HG02943 (cell line): ENCODE measurements around the gene PAX2.

Experiments used
- ATAC-seq: cut with Tn5 transposase; IDR thresholded peaks from one replicate; pipeline ENCODE4 v1.9.1; 2021; ENCODE audit warnings: mild to moderate bottlenecking, low read depth, moderate library complexity; ENCODE audit not compliant: unreplicated experiment

Gene PAX2

DNA sequence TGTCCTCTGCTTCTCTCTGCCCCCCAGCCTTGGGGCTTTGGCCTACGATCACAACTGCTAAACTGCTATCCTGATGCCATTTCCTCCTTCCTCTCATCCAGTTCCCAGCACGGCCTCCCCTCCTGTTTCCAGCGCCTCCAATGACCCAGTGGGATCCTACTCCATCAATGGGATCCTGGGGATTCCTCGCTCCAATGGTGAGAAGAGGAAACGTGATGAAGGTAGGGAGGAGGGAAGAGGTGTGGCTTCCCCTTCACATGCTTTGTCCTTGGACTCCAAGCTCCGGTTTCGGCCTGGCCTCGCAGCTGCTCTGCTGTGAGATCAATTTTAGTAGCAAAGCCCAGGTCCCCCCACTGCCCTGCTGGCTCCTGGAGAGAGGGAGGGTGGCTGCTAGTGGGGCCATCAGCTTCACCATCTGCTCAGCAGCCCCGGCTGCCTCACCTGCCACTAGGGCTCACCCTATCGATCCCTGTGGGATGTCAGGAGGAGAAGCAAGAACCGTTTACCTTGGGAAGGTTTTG lies 35.8 kb downstream of the PAX2 start:
- no peak for ATAC-seq

DNA sequence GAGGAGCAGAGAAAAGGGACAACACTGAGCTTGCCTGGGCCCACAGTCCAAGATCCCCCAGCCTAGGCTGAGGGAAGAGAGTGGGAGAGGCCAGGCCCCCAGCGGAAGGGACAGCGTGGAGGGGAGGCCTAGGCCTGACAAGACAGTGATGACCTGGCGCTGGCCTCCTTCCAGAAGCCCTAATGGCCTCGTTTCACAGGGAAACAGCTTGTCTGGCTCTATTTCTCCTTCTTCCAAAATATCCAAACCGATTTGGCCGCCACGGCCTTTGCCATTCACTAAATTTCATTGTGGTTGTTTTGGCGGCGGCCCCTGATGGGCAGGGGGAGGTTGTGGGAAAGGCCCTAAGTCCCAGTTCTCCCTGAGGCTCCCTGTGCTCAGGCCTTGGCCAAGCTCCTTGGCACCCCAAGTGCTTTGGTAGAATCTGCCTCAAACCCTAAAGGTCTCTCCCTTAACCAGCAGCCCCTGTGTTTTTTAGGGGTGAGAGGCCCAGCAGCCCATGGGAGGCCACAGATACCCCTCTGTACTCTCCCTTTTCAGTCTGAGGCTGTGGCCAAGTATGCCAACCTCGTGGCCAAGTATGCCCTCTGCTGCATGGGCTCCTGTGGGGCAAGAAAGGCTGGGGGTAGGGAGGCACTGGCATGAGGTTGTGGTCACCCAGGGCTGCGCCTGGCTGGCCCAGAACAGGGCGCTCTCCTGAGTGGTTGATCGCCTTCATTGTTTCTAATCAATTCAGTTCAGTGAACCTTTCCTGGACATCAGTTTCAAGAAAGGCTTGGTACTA lies 37.3 kb downstream of the PAX2 start:
- ATAC-seq: no peak

DNA sequence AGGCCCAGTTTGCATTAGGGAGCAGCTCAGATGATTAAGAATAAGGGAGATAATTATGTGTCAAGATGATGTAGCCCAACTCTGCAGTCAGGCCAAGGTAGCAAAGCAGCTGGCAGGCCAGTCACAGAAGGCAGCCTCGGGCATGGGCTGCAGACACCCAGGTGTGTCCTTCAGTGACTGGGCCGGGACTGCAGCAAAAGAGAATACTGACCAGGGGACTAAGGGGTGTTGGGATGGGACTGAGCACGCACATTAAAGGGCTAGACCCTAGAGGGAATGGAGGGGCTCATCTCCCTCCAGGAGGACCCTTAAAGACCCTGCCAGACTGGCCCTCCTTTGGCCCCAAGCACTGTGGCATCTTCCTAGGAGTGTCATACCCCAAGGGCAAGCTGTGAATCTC lies 38.7 kb downstream of the PAX2 start:
- no peak for ATAC-seq

DNA sequence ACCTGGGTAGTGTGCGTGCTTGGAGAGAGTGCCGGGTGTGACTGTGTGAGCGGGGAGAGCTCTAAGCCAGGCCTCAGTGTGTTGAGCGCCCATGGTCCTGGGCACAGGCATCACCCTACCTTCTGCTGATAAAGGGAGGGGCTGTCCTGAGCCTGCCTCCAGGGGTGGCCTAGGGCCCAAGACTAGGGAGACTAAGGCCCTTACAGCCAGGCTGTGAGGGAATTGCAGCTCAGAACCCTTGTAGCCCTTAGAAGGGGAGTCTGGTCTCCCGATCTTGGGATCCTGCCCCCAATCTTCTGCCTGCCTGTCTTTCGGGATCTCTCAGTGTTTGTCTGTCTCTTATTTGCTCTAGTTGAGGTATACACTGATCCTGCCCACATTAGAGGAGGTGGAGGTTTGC lies 41.2 kb downstream of the PAX2 start:
- no peak for ATAC-seq

DNA sequence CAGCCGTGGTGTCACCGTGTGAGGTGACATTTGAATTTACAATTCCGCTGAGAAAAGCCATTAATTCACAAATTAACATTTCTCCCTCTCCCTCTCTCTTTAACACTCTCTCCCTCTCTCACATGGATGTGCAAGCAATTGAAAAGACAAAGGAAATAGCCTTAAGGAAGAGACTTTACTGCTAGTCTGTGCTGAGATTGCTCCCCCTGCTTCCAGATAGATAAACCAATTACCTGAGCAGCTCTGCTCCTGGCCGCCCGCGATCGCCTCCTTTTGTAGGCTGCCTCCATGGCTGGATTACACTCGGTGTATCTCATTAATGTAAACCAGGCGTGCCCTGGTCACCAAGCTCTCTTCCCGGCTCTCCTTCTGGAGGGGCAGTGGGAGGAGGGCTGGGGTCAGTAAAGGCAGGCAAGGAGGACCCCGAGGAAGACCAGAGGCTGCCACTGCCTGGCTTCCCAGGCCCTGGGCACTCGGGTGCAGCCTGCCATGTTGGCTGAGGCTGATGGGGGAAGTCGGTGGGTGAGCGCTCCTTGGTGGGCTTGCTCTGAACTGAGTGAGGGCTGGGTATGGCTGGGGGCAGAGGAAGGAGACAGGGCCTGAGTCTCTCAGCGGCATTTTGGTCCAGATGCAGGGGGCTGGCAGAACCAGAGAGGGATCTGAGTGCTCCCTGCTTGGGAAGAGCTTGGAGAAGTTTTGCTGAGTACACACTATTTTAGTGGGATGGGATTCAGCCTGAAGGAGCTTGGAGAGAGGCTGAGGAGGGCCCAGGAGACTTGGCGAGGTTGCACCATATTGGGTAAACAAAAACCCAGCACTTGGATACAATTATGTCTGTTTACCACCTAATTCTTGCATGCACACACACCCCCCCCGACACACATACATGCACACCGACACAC lies 42.9 kb downstream of the PAX2 start:
- ATAC-seq: no peak

DNA sequence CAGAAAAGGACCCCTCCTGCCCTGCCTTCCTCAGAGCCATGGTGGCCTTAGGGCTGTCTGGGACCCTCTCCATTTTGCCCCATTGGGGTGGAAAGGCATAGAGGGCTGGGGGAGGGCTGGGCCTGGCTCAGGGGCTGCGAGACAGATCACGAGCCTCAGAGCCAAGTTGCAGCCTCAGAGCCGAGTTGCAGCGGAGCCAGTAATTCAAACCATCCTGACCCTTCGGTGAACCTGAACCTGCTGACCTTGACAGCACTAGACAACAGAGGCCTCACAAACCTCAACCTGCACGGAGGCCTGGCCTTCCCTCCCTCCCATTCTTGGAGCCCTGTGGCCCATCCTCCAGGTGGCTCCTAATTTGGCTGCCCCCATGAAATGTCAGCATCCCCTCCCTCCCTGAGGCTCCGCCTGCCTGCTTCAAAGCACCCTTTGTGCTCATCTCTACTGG lies 45.4 kb downstream of the PAX2 start:
- ATAC-seq: no peak

DNA sequence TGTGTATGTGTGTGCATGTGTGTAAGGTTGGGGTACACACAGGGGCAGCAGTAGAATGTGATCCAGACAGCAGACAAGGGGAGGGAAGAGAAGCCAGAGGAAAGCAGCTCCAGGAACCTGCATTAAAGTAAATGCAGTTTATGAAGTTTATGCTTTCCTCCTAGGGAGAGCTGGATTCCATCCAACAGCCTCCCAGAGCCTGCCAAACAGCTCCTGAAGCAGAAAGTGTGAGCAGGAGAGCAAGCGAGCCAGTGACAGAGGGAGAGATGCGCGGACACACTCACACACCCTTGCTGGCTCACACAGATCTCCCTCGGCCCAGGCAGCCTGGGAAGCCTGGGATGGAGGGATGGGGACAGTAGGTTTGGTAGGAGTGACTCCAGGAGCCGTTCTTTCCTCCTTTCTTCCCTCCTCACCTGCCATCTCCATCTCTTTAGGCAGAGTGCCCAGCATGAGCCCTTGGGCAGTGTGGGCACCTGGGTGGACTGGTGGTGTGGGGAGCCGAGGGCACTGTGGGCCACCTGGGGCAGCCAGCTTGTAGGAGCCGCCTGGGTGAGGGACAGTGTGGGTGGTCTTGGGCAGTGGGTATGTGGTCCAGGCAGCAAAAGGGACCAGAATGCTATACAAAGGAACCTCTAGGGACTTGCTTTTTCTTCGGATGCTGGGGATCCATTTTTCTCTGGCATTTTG lies 46.1 kb downstream of the PAX2 start:
- no peak for ATAC-seq

DNA sequence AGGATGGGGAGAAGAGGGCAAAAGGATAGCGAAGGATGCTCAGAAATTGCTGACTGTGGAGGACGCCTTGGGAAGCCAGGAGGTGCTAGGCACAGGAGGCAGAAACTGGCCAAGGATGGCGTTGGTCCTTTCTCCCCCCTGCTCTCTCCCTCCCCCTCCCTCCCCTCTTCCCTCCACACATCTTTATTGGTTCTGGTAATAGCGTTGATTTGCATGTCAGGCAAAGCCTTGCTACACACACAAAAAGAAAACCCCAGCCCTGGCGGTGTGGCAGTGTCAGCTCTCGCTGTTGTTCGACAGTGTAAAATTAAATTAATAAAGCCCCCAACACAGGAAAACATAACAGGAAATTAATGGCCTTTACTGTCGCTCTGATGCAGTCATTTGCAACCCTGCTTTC lies 47.2 kb downstream of the PAX2 start:
- ATAC-seq: no peak

DNA sequence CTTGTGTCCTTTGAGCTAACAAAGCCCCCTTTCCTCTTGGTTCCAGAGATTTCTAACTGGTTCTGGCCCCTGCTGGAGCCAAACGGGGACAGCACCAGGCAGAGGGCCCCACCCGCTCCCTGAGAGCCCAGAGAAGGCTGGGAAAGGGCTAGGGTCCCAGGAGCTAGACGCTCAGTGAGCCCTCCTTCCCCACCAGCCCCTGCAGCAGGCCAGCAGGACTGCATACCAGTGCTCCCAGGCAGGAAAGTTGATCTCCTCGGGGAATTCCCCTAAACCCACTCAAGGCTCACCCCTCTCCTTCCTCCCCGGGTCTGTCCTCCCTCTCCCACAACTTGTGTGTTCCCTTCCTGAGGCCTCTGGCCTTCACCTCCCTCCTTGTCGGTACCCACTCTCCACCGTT lies 47.7 kb downstream of the PAX2 start:
- no peak for ATAC-seq

DNA sequence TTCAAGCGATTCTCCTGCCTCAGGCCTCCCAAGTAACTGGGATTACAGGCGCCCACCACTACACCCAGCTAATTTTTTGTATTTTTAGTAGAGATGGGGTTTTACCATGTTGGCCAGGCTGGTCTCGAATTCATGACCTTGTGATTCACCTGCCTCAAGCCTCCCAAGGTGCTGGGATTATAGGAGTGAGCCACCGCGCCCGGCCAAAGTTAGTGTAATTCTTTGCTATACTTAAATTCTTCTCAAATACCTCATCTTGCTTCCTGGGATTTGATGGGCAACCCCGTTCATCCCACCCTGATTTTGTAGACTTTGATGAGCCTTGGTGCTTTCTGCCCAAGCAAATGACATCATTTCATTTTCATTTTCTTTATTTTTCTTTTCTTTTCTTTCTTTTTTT lies 54.5 kb downstream of the PAX2 start:
- no peak for ATAC-seq

DNA sequence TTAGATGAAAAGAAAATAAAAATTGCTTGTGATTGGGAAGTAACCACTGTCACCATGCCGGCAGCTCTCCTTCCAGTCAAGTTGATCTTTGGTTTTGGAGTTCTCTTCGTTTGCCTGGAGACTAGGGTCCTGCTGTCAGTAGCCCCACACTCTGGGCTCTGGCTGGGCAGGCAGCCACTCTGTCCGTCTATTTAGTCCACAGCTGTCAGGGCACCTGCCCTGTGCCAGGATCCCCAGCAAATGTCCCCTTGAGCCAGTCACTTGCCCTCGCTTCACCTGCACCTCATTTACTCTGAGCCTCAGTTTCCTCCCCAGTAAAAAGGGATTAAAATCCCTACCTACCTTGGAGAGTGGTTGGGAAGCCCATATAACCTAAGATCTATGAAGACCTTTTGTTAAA lies 55.5 kb downstream of the PAX2 start:
- ATAC-seq: no peak

DNA sequence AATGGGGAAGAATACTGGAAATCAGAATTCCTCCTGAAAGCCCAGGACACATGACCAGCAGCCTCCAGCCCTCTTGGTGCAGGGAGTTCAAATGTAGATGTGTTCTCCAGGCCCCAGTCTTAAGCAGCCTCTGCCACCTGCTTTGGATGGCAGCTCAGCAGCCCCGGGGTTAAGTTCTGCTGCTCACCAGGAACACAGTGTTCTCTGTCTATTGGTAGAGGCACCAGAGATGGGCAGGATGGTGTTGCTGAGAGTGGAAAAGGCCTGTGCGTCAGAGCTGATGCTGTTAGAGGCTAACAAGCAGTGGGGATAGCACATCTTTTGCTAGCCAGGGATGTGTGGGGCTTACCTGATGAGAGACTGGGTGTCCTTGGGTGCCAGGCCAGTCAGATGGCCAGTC lies 56.8 kb downstream of the PAX2 start:
- ATAC-seq: no peak

DNA sequence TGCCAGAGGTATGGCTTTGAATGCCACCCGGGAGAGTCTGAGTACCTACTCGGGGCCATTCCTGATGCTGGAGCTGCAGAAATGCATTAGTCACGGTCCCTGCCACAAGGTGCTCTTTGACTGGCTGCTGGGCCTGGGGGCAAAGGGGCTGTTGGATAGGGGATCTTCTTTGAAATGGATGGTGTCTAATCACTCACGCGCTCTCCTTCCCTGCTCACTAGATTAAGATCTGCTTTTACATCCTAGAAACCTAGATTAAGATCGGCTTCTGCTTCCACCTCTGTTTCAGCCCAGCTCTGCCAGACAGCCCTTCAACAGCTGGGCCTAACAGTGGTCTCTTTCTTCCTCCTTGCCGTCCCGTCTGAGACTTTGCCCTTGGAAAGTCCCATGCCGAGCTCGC lies 57.2 kb downstream of the PAX2 start:
- ATAC-seq: no peak

DNA sequence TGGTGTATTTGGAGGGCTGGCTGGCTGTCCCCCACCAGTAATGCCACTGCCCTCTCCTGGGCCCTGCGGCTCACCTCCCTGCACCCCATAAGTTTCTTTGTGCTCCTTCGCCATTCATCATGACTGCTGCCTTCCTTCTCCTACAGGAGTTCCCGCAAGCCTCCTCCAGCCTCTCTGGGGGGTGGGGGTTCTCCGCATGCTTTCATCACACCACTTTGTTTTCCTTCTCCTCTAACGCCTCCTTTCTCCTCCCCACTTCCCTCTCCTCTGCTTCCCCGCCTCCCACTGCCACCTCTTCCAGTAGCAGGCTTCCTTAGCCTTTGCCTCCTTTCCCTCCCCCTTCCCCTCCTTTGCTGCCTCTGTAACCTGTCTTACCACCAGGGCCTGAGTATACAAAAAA lies 58.1 kb downstream of the PAX2 start:
- ATAC-seq: no peak

DNA sequence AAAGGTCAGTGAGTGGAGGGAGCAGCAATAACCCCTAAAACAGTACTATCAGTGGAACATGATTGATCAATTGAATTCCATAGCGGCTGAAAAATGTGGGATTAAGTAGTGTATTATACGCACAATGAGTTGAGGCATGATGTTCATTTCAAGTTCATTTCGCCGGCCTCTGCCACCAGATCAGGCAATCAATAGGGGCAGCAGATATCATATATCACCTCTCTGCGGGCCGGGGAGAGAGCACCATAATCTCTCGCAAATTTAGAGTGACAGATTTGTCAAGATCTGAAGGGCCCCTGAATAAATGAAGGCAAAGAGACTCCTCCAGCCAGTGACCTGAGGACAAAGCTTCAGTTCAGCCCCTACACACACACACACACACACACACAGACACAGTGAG lies 58.5 kb downstream of the PAX2 start:
- ATAC-seq: no peak

DNA sequence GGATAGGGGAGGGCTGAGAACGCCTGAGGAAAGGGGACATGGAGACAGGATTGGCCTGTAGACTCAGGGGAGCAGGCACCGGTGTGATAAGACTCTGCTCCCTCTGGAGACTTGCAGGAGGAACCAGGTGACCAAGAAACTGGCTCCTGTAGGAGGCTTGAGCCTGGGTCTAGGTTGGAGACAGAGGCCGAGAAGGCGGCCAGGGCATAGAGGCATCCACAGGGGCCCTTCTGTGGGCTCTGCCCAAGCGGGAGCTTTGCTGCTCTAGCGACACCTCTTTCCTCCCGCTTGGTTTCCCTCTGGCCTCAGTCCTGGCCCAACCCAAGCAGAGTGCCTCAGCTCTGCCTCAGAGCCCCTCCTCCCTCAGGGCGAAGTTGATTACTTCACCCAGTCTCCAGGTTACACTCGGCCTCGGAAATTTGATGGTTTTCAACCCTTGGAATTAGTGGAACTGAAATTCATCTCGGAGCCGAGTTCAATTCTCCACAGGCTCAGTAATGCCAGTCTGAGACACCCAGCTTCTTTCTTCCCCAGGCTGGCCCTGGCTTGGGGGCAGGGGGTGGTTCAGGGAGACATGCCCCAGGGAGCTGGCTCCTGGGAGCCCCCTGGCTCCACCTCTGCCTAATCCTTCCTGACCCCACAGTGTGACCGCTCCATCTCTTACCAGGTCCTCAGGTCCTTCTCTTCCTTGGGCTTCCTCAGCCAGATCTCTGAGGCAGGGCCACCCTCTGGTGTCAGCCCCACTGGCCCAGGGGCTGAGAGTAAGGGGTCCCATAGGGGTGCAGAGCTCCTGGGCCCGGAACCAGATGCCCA lies 60.4 kb downstream of the PAX2 start:
- ATAC-seq: no peak

DNA sequence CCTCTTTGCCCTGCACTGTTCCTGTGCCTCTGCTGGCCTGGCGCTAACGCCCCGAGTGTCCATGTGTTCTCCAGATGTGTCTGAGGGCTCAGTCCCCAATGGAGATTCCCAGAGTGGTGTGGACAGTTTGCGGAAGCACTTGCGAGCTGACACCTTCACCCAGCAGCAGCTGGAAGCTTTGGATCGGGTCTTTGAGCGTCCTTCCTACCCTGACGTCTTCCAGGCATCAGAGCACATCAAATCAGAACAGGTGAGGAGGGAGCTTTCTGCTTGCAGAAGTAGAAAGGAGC lies 60.9 kb downstream of the PAX2 start:
- ATAC-seq: no peak

DNA sequence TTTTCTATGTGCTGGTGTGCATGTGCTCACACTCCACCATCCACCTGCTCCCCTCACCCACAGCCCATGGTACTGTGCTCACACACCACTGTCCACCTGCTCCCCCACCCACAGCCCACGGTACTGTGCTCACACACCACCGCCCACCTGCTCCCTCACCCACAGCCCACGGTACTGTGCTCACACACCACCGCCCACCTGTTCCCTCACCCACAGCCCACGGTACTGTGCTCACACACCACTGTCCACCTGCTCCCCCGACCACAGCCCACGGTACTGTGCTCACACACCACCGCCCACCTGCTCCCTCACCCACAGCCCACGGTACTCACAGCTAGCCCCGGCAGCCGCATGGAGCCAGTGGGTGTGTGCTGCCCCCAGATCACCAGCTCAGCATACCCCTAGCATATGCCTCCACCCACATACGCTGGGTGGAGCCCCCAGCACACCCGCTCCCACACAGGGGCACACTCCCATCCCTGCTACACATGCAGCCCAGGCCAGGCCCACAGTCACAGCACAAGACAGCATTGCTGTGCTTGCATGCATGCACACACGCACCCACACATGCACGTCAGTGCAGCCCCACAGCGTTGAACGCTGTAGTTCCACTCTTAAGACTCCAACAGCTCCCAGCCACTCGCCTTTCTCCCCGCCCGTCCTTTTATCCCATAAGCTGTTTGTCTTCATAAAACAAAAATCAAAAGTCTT lies 62.0 kb downstream of the PAX2 start:
- ATAC-seq: no peak

DNA sequence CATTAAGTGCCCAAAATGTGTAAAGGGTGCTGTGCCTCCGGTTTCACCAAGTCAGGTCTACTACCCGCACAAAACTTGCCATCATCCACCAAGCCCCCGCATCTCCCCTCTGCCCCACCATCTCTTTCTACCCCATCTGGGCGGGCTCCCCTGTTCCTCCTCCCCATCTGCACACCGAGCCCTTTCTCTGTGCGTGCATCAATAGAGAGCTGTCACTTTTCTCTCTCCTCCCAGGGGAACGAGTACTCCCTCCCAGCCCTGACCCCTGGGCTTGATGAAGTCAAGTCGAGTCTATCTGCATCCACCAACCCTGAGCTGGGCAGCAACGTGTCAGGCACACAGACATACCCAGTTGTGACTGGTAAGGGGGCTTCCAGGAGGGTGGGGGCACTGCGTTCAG lies 63.5 kb downstream of the PAX2 start:
- ATAC-seq: no peak
